H1 (cell line): ENCODE measurements around the gene PEX5L. TPM values are rescaled to one million over a fixed set of nuclear protein-coding genes. Genes with fewer than 3 reads are reported as not detected.

Experiments
- CTCF ChIA-PET: fragments of 300-600 bp; sonication (Branson Sonifier 250); formaldehyde crosslinking; loops from one replicate; lab custom pipeline; 2021; ENCODE audit not compliant: partially characterized antibody; lab: Charles Lee
- POLR2A ChIA-PET: fragments of 300-600 bp; sonication (Branson Sonifier 250); formaldehyde crosslinking; loops from one replicate; lab custom pipeline; 2021; ENCODE audit warnings: inconsistent platforms; ENCODE audit not compliant: partially characterized antibody; lab: Charles Lee
- DNase-seq, 2 experiments: peaks; one replicate each; pipeline versions ENCODE4 v3.0.0 to v3.0.0-alpha.2; 2010 to 2022; ENCODE audit warnings: low spot score in 2 of 2, low read depth in 1 of 2, mixed read lengths in 1 of 2
- FAIRE-seq: peaks from 2 replicates; lab custom pipeline; 2011; peaks lifted over from hg19 to GRCh38; lab: Jason Lieb, UNC
- H2AFZ ChIP-seq: 2 replicates; pipeline ENCODE4 v1.8.1; 2012; ENCODE audit warnings: low read length, inconsistent platforms
- H2AK5ac ChIP-seq: 2 replicates; pipeline ENCODE4 v1.6.1; 2013; ENCODE audit warnings: low read depth, low read length
- H2BK120ac ChIP-seq: replicated peaks from 2 replicates; pipeline ENCODE3; 2013; ENCODE audit warnings: low read depth, low read length, inconsistent platforms
- H2BK12ac ChIP-seq: 2 replicates; pipeline ENCODE4 v1.6.1; 2013; ENCODE audit warnings: low read depth, low read length
- H2BK15ac ChIP-seq: 2 replicates; pipeline ENCODE4 v1.6.1; 2013; ENCODE audit warnings: low read length
- H2BK20ac ChIP-seq: 2 replicates; pipeline ENCODE4 v1.6.1; 2013; ENCODE audit warnings: low read length
- H2BK5ac ChIP-seq: 2 replicates; pipeline ENCODE4 v1.6.1; 2013; ENCODE audit warnings: low read depth, low read length
- H3K14ac ChIP-seq: 2 replicates; pipeline ENCODE4 v1.6.1; 2013; ENCODE audit warnings: inconsistent platforms; ENCODE audit not compliant: insufficient read length
- H3K18ac ChIP-seq: 2 replicates; pipeline ENCODE4 v1.6.1; 2013; ENCODE audit warnings: low read length; ENCODE audit errors: extremely low read depth
- H3K23ac ChIP-seq: 2 replicates; pipeline ENCODE4 v1.6.1; 2013; ENCODE audit warnings: inconsistent platforms; ENCODE audit not compliant: insufficient read length
- H3K23me2 ChIP-seq: 2 replicates; pipeline ENCODE4 v1.6.1; 2013; ENCODE audit warnings: low read depth, low read length
- H3K27ac ChIP-seq: 2 replicates; pipeline ENCODE4 v1.6.1; 2011; ENCODE audit warnings: low read depth, low read length, inconsistent platforms
- H3K27me3 ChIP-seq, 4 experiments: replicated peaks in 1 of 4; 1 replicate in 1 of 4; 2 replicates in 3 of 4; pipeline versions ENCODE4 v1.6.1 to v1.8.1; 2011 to 2013; ENCODE audit warnings: low read length in 3 of 4, mild to moderate bottlenecking in 3 of 4, inconsistent platforms in 2 of 4, mixed read lengths in 2 of 4, moderate library complexity in 1 of 4; ENCODE audit not compliant: control insufficient read depth in 3 of 4, insufficient read depth in 3 of 4; ENCODE audit errors: extremely low read depth in 1 of 4
- H3K36me3 ChIP-seq, 4 experiments: 2 replicates each; pipeline versions ENCODE4 v1.6.1 to v1.8.1; 2011 to 2013; ENCODE audit warnings: mild to moderate bottlenecking in 4 of 4, low read length in 3 of 4, moderate library complexity in 2 of 4, control low read depth in 1 of 4, inconsistent platforms in 1 of 4; ENCODE audit not compliant: insufficient read depth in 4 of 4, control insufficient read depth in 2 of 4
- H3K4ac ChIP-seq: replicated peaks from 2 replicates; pipeline ENCODE3; 2013; ENCODE audit warnings: low read length, low read depth, mixed read lengths, inconsistent platforms; ENCODE audit not compliant: insufficient read length
- H3K4me1 ChIP-seq, 4 experiments: replicated peaks in 1 of 4; 1 replicate in 1 of 4; 2 replicates in 3 of 4; pipeline versions ENCODE4 v1.6.1 to v1.8.1; 2011 to 2013; ENCODE audit warnings: low read length in 3 of 4, inconsistent platforms in 2 of 4, mixed read lengths in 1 of 4; ENCODE audit not compliant: insufficient read depth in 4 of 4, control insufficient read depth in 3 of 4
- H3K4me2 ChIP-seq, 2 experiments: 2 replicates each; pipeline versions ENCODE4 v1.6.1 to v1.8.1; 2011 to 2013; ENCODE audit warnings: low read depth in 2 of 2, low read length in 2 of 2, control low read depth in 1 of 2, inconsistent platforms in 1 of 2, mild to moderate bottlenecking in 1 of 2; ENCODE audit not compliant: insufficient read depth in 1 of 2
- H3K4me3 ChIP-seq, 4 experiments: fragments of 200-600, 300-600 bp in 1 of 4; sonication (generic), shearing (Covaris generic), sonication (Bioruptor Twin) in 1 of 4; 2 replicates each; pipeline versions ENCODE4 v1.5.1 to v1.8.1; 2011 to 2016; ENCODE audit warnings: low read length in 4 of 4, low read depth in 3 of 4, control low read depth in 2 of 4, inconsistent platforms in 2 of 4, mild to moderate bottlenecking in 2 of 4, mixed read lengths in 1 of 4, moderate library complexity in 1 of 4; ENCODE audit not compliant: insufficient read depth in 2 of 4; ENCODE audit errors: extremely low read depth in 1 of 4
- H3K56ac ChIP-seq: replicated peaks from 2 replicates; pipeline ENCODE3; 2013; ENCODE audit warnings: low read depth, mild to moderate bottlenecking, mixed read lengths, low read length, inconsistent platforms; ENCODE audit not compliant: insufficient read length
- H3K79me1 ChIP-seq: 2 replicates; pipeline ENCODE4 v1.6.1; 2013; ENCODE audit warnings: low read depth, low read length, control low read depth
- H3K79me2 ChIP-seq, 2 experiments: 2 replicates each; pipeline versions ENCODE4 v1.6.1 to v1.8.1; 2012 to 2013; ENCODE audit warnings: low read length in 2 of 2, mild to moderate bottlenecking in 2 of 2, inconsistent platforms in 1 of 2; ENCODE audit not compliant: insufficient read depth in 2 of 2, control insufficient read depth in 1 of 2
- H3K9ac ChIP-seq, 4 experiments: replicated peaks in 1 of 4; 1 replicate in 1 of 4; 2 replicates in 3 of 4; pipeline versions ENCODE4 v1.6.1 to v1.8.1; 2011 to 2013; ENCODE audit warnings: low read depth in 3 of 4, low read length in 3 of 4, control low read depth in 2 of 4, mild to moderate bottlenecking in 2 of 4, moderate library complexity in 2 of 4, inconsistent platforms in 1 of 4; ENCODE audit errors: extremely low read depth in 1 of 4
- H3K9me3 ChIP-seq, 2 experiments: 2 replicates each; pipeline versions ENCODE4 v1.6.1 to v1.8.1; 2012 to 2013; ENCODE audit warnings: mild to moderate bottlenecking in 2 of 2, moderate library complexity in 2 of 2, control low read depth in 1 of 2, inconsistent platforms in 1 of 2, low read depth in 1 of 2, low read length in 1 of 2, mixed read lengths in 1 of 2; ENCODE audit not compliant: insufficient read depth in 2 of 2
- H4K20me1 ChIP-seq, 2 experiments: replicated peaks in 1 of 2; 2 replicates each; pipeline versions ENCODE3 to v1.8.1; 2011 to 2013; ENCODE audit warnings: inconsistent platforms in 2 of 2, low read length in 2 of 2, mild to moderate bottlenecking in 1 of 2; ENCODE audit not compliant: insufficient read depth in 2 of 2, control insufficient read depth in 1 of 2
- H4K5ac ChIP-seq: 2 replicates; pipeline ENCODE4 v1.6.1; 2013; ENCODE audit warnings: low read length, low read depth, mixed read lengths, inconsistent platforms; ENCODE audit not compliant: insufficient read length
- H4K8ac ChIP-seq: 2 replicates; pipeline ENCODE4 v1.8.0; 2013; ENCODE audit warnings: mild to moderate bottlenecking, moderate library complexity, low read length, inconsistent platforms; ENCODE audit not compliant: insufficient read depth; ENCODE audit errors: extremely low read depth
- H4K91ac ChIP-seq: replicated peaks from 2 replicates; pipeline ENCODE3; 2013; ENCODE audit warnings: low read length, mixed read lengths, inconsistent platforms; ENCODE audit not compliant: insufficient read length
- EGR1 ChIP-seq: IDR thresholded peaks from 2 replicates; pipeline ENCODE4 v1.6.1; 2011; ENCODE audit warnings: low read depth, low read length, borderline replicate concordance
- EZH2 ChIP-seq: fragments of 200-600 bp; sonication (generic); IDR thresholded peaks from 2 replicates; pipeline ENCODE4 v1.7.1; 2012; ENCODE audit warnings: low read depth, mild to moderate bottlenecking, moderate library complexity, low read length, inconsistent platforms; ENCODE audit not compliant: severe bottlenecking
- HDAC6 ChIP-seq: IDR thresholded peaks from one replicate; pipeline ENCODE4 v1.7.1; 2012; ENCODE audit warnings: low read depth, mild to moderate bottlenecking, inconsistent platforms, low read length, moderate library complexity
- SUZ12 ChIP-seq: fragments of 200-600 bp; sonication (generic); IDR thresholded peaks from 2 replicates; pipeline ENCODE4 v1.6.1; 2012; ENCODE audit warnings: mild to moderate bottlenecking, inconsistent platforms, low read length, moderate library complexity, mixed read lengths
- WGBS, 2 experiments: shearing (Covaris generic) in 1 of 2; methylation state at CpG; one replicate each; pipeline versions ENCODE4 v1.1.6 to v1.1.7; 2013 to 2015; ENCODE audit warnings: low lambda C conversion rate in 2 of 2, mixed read lengths in 2 of 2, inconsistent platforms in 1 of 2, low coverage in 1 of 2, missing lambda C conversion rate in 1 of 2; ENCODE audit not compliant: insufficient replicate concordance in 2 of 2, insufficient coverage in 1 of 2, insufficient read length in 1 of 2; ENCODE audit errors: extremely low coverage in 1 of 2, missing lambda C conversion rate in 1 of 2; 5-methylcytosine and 5-hydroxymethylcytosine counted together
- polyA plus RNA-seq, 7 experiments: library from polyadenylated mRNA; depleted of rRNA in 3 of 7; stranded (reverse) in 5 of 7; unstranded in 2 of 7; fragments of >200 nt in 5 of 7; fragments of 200-250 nt in 2 of 7; gene quantifications; 1 replicate in 5 of 7; 2 replicates in 1 of 7; 4 replicates in 1 of 7; pipeline versions ENCODE4 v1.2.1 to v1.2.3, GENCODE V29; 2011 to 2013; ENCODE audit warnings: missing spikeins in 2 of 7, mixed read lengths in 2 of 7
- total RNA-seq: library from RNA; stranded (reverse); fragmentation: NEBNext Ultra II Directional; extraction: Animal tissue kit (Norgen Biotek cat#: 25700); gene quantifications from 2 replicates; pipeline ENCODE4 v1.2.1, GENCODE V29; 2021

PEX5L gene
- total and polyA plus RNA-seq, 2 of the 8 experiments (the other 6 are each of a cell fraction or from before 2014, with no cell fraction given) = 0.80 to 4.2 TPM

DNA sequence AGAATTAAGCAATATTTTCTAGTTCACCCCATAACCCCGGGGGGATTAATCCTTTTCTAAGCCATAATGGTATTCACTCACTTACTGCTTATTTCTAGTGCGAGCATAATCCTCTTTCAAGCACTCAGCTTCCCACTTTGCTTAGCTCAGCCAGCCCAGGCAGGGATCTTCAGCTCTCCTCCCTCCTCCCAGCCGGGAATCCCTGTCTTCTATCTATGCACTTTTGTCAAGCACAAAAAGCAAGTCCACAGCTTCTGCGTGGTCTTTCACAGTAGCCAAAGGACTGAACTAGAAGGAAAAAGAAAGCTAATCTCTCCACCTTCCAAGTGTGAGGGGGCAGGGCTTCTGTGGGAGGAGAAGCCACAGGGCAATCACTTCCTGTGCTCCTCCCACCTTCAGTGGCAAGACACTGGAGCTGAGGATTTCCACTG is 62.8 kb downstream of the PEX5L start:
- Histone ChIP-seq H2AK5ac (no peak overlapping the region), H3K14ac (no peak overlapping the region), H3K4me1 (peaks cover 2 to 6% (median 3%) of the 10 kb centered on the region in 4 experiments; a peak in 3 of 7 replicates), H3K79me2 (no peaks in the 10 kb centered on the region), H3K79me1 (no peaks in the 10 kb centered on the region), H4K8ac (peak overlapping the region; percentile 90; the same call in 1 of the 2 replicates), H3K9ac (no peak overlapping the region), H3K27ac (0 out of 2 replicates have a peak overlapping the region, but pooled peaks have one; percentile 29), H3K23me2 (no peaks in the 10 kb centered on the region), H3K18ac (no peak overlapping the region), H3K36me3 (no peaks in the 10 kb centered on the region), H2AFZ (peak overlapping the region; percentile 96), H3K9me3 (no peaks in the 10 kb centered on the region), H2BK15ac (no peak overlapping the region), H2BK5ac (no peak overlapping the region), H2BK120ac (no peak overlapping the region), H3K27me3 (no peaks in the 10 kb centered on the region), H3K4me2 (peak overlapping the region; percentile 22 to 28; a peak in 2 of 4 replicates), H3K4me3 (no peak overlapping the region), H4K5ac (no peak overlapping the region), H4K20me1 (no peaks in the 10 kb centered on the region), H3K23ac (no peak overlapping the region), H4K91ac (no peak overlapping the region), H3K56ac (no peak overlapping the region), H2BK12ac (no peak overlapping the region), H2BK20ac (no peak overlapping the region), H3K4ac (no peak overlapping the region)
- CTCF ChIA-PET = interaction anchor here (0.5 to 1.3 kb wide), 6 partner anchors 14 to 163 kb away, joined by 3 to 4 read pairs (median 3); no protein-coding TSS in a partner anchor
- WGBS, 2 experiments = 54% methylated on average over 4 of the region's 4 CpGs; no CpG with 5 or more reads in 1 of the 2 experiments
- POLR2A ChIA-PET = interaction anchor here (1.0 to 1.5 kb wide), 2 partner anchors 46 to 63 kb away, joined by 3 to 4 read pairs; partner anchors contain the start of gene PEX5L
- FAIRE-seq (peak; percentile 60), DNase-seq (no peak)
- no peak for TF ChIP-seq SUZ12
- no peak for TF ChIP-seq HDAC6
- TF ChIP-seq EGR1 = no peak
- no peak for TF ChIP-seq EZH2
